Endothelial cell of umbilical vein (primary cell): ENCODE measurements around the gene MMP24. TPM values are rescaled to one million over a fixed set of nuclear protein-coding genes. Genes with fewer than 3 reads are reported as not detected.

Source experiments
- BruUV-seq: library from RNA; stranded (reverse); fragments of 400-500 nt; replicated peaks from 2 replicates; lab custom pipeline; 2021; lab: Mats Ljungman, UMichigan
- CTCF ChIA-PET: fragments of 300-600, 350-600 bp; sonication (Branson Sonifier 250); formaldehyde crosslinking; loops from one replicate; lab custom pipeline; 2021; ENCODE audit warnings: antibody characterized with exemption, inconsistent platforms; lab: Charles Lee
- POLR2A ChIA-PET: fragments of 300-600, 350-600 bp; sonication (Branson Sonifier 250); formaldehyde crosslinking; loops from one replicate; lab custom pipeline; 2021; ENCODE audit warnings: antibody characterized with exemption, inconsistent platforms; lab: Charles Lee
- DNase-seq: peaks from one replicate; pipeline ENCODE4 v3.0.0-alpha.2; 2011; ENCODE audit warnings: low read depth, low spot score
- FAIRE-seq: peaks from 2 replicates; lab custom pipeline; 2011; peaks lifted over from hg19 to GRCh38; lab: Jason Lieb, UNC
- H2AFZ ChIP-seq: 2 replicates; pipeline ENCODE4 v1.6.0; 2012; ENCODE audit warnings: low read depth, low read length, control low read depth, inconsistent platforms
- H3K27ac ChIP-seq: 2 replicates; pipeline ENCODE4 v1.5.1; 2011; ENCODE audit warnings: low read depth, mild to moderate bottlenecking, control low read depth, low read length, moderate library complexity; ENCODE audit not compliant: insufficient read depth
- H3K27me3 ChIP-seq, 2 experiments: 2 replicates each; pipeline versions ENCODE4 v1.6.0 to v1.6.1; 2011; ENCODE audit warnings: low read length in 2 of 2, mixed read lengths in 1 of 2; ENCODE audit not compliant: control insufficient read depth in 2 of 2, insufficient read depth in 2 of 2
- H3K36me3 ChIP-seq, 2 experiments: 2 replicates in 1 of 2; 3 replicates in 1 of 2; pipeline ENCODE4 v1.5.1; 2011; ENCODE audit warnings: low read length in 2 of 2, mild to moderate bottlenecking in 1 of 2, moderate library complexity in 1 of 2; ENCODE audit not compliant: control insufficient read depth in 2 of 2, insufficient read depth in 2 of 2; ENCODE audit errors: extremely low read depth in 1 of 2
- H3K4me1 ChIP-seq: 3 replicates; pipeline ENCODE4 v1.5.1; 2011; ENCODE audit warnings: mild to moderate bottlenecking, low read length; ENCODE audit not compliant: control insufficient read depth, insufficient read depth; ENCODE audit errors: extremely low read depth
- H3K4me2 ChIP-seq: 2 replicates; pipeline ENCODE4 v1.6.1; 2011; ENCODE audit warnings: low read length, control low read depth, mixed read lengths; ENCODE audit not compliant: insufficient read depth
- H3K4me3 ChIP-seq, 3 experiments: fragments of 200-600 bp in 1 of 3; sonication (generic), shearing (Covaris generic) in 1 of 3; replicated peaks in 1 of 3; 2 replicates each; pipeline ENCODE4 v1.5.1; 2011 to 2016; ENCODE audit warnings: control low read depth in 3 of 3, low read length in 3 of 3, mild to moderate bottlenecking in 2 of 3, inconsistent platforms in 1 of 3, low read depth in 1 of 3, moderate library complexity in 1 of 3; ENCODE audit not compliant: insufficient read depth in 1 of 3
- H3K79me2 ChIP-seq: 2 replicates; pipeline ENCODE4 v1.6.0; 2012; ENCODE audit warnings: low read length, inconsistent platforms; ENCODE audit not compliant: control insufficient read depth, insufficient read depth
- H3K9ac ChIP-seq: replicated peaks from 2 replicates; pipeline ENCODE3; 2011; ENCODE audit warnings: low read length, control low read depth; ENCODE audit not compliant: insufficient read depth; ENCODE audit errors: extremely low read depth
- H3K9me1 ChIP-seq: replicated peaks from 3 replicates; pipeline ENCODE4 v1.6.0; 2011; ENCODE audit warnings: mild to moderate bottlenecking, low read length; ENCODE audit not compliant: control insufficient read depth, insufficient read depth; ENCODE audit errors: extremely low read depth
- H3K9me3 ChIP-seq: replicated peaks from 2 replicates; pipeline ENCODE4 v1.5.1; 2012; ENCODE audit warnings: low read length, inconsistent platforms; ENCODE audit not compliant: control insufficient read depth, insufficient read depth
- H4K20me1 ChIP-seq: replicated peaks from 2 replicates; pipeline ENCODE3; 2011; ENCODE audit warnings: mild to moderate bottlenecking, low read length; ENCODE audit not compliant: control insufficient read depth, insufficient read depth; ENCODE audit errors: extremely low read depth
- EZH2 ChIP-seq: IDR thresholded peaks from 2 replicates; pipeline ENCODE4 v1.6.1; 2012; ENCODE audit warnings: borderline replicate concordance, low read depth, mild to moderate bottlenecking, moderate library complexity, low read length, inconsistent platforms; ENCODE audit not compliant: severe bottlenecking
- FOS ChIP-seq: IDR thresholded peaks from 2 replicates; pipeline ENCODE4 v1.6.1; 2011; ENCODE audit warnings: mild to moderate bottlenecking, low read length, moderate library complexity, borderline replicate concordance; ENCODE audit not compliant: insufficient read depth
- GATA2 ChIP-seq: IDR thresholded peaks from 2 replicates; pipeline ENCODE4 v1.7.0; 2011; ENCODE audit warnings: low read depth, mild to moderate bottlenecking, moderate library complexity, mixed read lengths, low read length; ENCODE audit not compliant: insufficient read length, insufficient read depth
- JUN ChIP-seq: IDR thresholded peaks from 2 replicates; pipeline ENCODE4 v1.6.1; 2011; ENCODE audit warnings: borderline replicate concordance, low read depth; ENCODE audit not compliant: insufficient read length, insufficient read depth
- MYC ChIP-seq: IDR thresholded peaks from one replicate; pipeline ENCODE4 v1.6.1; 2011; ENCODE audit warnings: mild to moderate bottlenecking, low read depth, low read length
- POLR2A ChIP-seq: IDR thresholded peaks from 2 replicates; pipeline ENCODE4 v1.6.1; 2012; ENCODE audit warnings: low read depth, mild to moderate bottlenecking, control low read depth, low read length
- POLR2AphosphoS5 ChIP-seq: IDR thresholded peaks from 2 replicates; pipeline ENCODE4 v1.6.1; 2012; ENCODE audit warnings: low read depth, mild to moderate bottlenecking, control low read depth, low read length, moderate library complexity; ENCODE audit not compliant: insufficient read depth
- dilution Hi-C: fragments of 300-500 bp; cut with MboI; formaldehyde crosslinking; loops from one replicate; pipeline ENCODE4 v1.15.0; 2019; ENCODE audit warnings: low sequenced_read_pairs; ENCODE audit not compliant: extremely low pct_ligation_motif_present
- intact Hi-C: fragments of 100-400 bp; cut with micrococcal nuclease; formaldehyde crosslinking; loops from one replicate; pipeline ENCODE4 v1.10.0; 2022
- polyA plus RNA-seq, 4 experiments: library from polyadenylated mRNA; depleted of rRNA in 3 of 4; stranded (reverse) in 3 of 4; unstranded in 1 of 4; fragments of >200 nt; gene quantifications; 2 replicates each; pipeline versions ENCODE4 v1.2.1 to v1.2.3, GENCODE V29; 2011 to 2012; ENCODE audit warnings: missing spikeins in 1 of 4
- total RNA-seq: library from RNA; stranded (reverse); gene quantifications from 2 replicates; pipeline ENCODE4 v1.2.3, GENCODE V29; 2021
- TF ChIP-seq, protein P1 (sequence below): IDR thresholded peaks from 2 replicates; pipeline ENCODE4 v1.6.1; 2011; ENCODE audit not compliant: insufficient read depth, insufficient read length
- TF ChIP-seq, protein P2 (sequence below), 2 donors: IDR thresholded peaks; 1 replicate in 1 of 2; 2 replicates in 1 of 2; pipeline ENCODE4 v1.5.1; 2011; ENCODE audit warnings: low read length in 2 of 2, mild to moderate bottlenecking in 2 of 2, moderate library complexity in 2 of 2, control low read depth in 1 of 2, inconsistent platforms in 1 of 2, low read depth in 1 of 2; ENCODE audit not compliant: insufficient read depth in 1 of 2; ENCODE audit errors: extremely low read depth in 1 of 2

MMP24 gene
- total and polyA plus RNA-seq, 2 donors (not counting 3 experiments of a cell fraction or from before 2014, with no cell fraction given) = 0.27 to 0.54 TPM

DNA sequence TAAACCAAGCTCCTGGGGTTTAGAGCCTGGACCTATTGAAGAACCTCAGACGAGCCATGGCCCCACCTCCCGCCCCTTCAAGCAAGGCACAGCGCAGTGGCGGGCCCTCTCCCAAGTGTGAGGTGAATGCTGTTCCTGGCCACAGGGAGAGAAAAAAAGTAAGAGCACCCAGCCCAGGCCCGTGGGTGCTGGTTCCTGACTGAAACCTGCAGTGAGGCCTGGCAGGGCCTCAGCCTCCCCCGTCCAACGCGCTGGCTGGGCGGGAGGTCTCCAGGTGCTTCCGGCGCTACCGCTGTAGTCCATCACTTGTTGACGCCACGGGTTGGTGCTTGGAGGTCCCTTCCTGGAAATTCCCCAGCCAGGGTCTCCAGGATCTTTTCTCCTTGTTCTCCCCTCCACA lies 71.2 kb downstream of the MMP24 start:
- Histone ChIP-seq H2AFZ (no peak overlapping the region), H3K9me1 (no peaks in the 10 kb centered on the region), H3K9me3 (no peaks in the 10 kb centered on the region), H3K27ac (no peak overlapping the region), H3K79me2 (no peaks in the 10 kb centered on the region), H3K9ac (no peak overlapping the region), H3K4me3 (no peak overlapping the region), H4K20me1 (no peaks in the 10 kb centered on the region), H3K4me1 (peaks cover 13% of the 10 kb centered on the region), H3K36me3 (no peaks in the 10 kb centered on the region), H3K27me3 (peaks cover 0 to 2% of the 10 kb centered on the region in 2 experiments), H3K4me2 (no peak overlapping the region)
- DNase-seq (no peak), FAIRE-seq (no peak)
- dilution Hi-C loops (no loop called here), intact Hi-C loops (no loop called here)
- CTCF ChIA-PET = interaction anchor here (1.0 to 2.4 kb wide), 6 partner anchors 8 to 150 kb away, joined by 4 to 8 read pairs (median 5); partner anchors contain the start of gene EIF6
- POLR2A ChIA-PET = no interaction called here
- TF ChIP-seq POLR2AphosphoS5 = no peak
- TF ChIP-seq FOS = no peak
- TF ChIP-seq, protein P1, sequence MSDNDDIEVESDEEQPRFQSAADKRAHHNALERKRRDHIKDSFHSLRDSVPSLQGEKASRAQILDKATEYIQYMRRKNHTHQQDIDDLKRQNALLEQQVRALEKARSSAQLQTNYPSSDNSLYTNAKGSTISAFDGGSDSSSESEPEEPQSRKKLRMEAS = no peak
- TF ChIP-seq GATA2 = no peak
- no TSS peak for BruUV-seq

DNA sequence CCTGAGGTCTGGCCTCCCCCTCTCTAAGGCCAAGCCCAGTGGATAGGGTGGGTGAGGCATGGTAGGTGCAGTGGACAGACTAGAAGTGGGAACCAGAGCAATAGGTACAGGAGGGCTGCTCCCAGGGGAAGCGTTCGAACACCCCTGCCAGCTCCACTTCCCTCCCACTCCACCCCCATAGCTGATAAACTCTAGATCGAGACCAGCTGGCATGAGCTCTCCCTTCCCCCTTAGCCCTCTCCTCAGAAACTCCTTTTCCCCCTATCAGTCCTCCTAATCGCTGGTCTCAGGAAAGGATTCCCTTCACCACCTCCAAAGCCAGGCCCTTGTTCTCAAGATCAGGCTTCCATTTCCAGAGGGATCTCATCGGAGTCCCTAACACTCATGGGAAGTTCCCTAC lies 71.8 kb downstream of the MMP24 start:
- no peaks in the 10 kb centered on the region for H3K9me1 ChIP-seq
- TF ChIP-seq FOS = no peak
- TF ChIP-seq EZH2 = no peak
- no peak for TF ChIP-seq MYC
- no peak for TF ChIP-seq POLR2AphosphoS5
- TF ChIP-seq, protein P1 = no peak
- no peak for TF ChIP-seq GATA2
- no peak for TF ChIP-seq POLR2A
- no peak for TF ChIP-seq JUN
- TF ChIP-seq, protein P2, sequence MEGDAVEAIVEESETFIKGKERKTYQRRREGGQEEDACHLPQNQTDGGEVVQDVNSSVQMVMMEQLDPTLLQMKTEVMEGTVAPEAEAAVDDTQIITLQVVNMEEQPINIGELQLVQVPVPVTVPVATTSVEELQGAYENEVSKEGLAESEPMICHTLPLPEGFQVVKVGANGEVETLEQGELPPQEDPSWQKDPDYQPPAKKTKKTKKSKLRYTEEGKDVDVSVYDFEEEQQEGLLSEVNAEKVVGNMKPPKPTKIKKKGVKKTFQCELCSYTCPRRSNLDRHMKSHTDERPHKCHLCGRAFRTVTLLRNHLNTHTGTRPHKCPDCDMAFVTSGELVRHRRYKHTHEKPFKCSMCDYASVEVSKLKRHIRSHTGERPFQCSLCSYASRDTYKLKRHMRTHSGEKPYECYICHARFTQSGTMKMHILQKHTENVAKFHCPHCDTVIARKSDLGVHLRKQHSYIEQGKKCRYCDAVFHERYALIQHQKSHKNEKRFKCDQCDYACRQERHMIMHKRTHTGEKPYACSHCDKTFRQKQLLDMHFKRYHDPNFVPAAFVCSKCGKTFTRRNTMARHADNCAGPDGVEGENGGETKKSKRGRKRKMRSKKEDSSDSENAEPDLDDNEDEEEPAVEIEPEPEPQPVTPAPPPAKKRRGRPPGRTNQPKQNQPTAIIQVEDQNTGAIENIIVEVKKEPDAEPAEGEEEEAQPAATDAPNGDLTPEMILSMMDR (IDR thresholded peaks at IDR 0.05; ENCODE audit: extremely low read depth in 1 of 2, insufficient read depth in 1 of 2, low read depth in 1 of 2, low read length in 2 of 2) = no peak
- no peak for FAIRE-seq
- no peaks in the 10 kb centered on the region for H3K79me2 ChIP-seq
- intact Hi-C loops = no loop called here
- peaks cover 17% of the 10 kb centered on the region for H3K4me1 ChIP-seq
- no peak overlapping the region for H3K27ac ChIP-seq
- no peaks in the 10 kb centered on the region for H4K20me1 ChIP-seq
- peaks cover 0 to 2% of the 10 kb centered on the region in 2 experiments for H3K27me3 ChIP-seq
- H3K4me2 ChIP-seq = no peak overlapping the region
- no TSS peak for BruUV-seq
- no peak overlapping the region for H3K9ac ChIP-seq
- dilution Hi-C loops = no loop called here
- no peak for DNase-seq
- H3K36me3 ChIP-seq = no peaks in the 10 kb centered on the region
- ChIA-PET CTCF (interaction anchor here (2.1 to 2.4 kb wide), 2 partner anchors 9 to 153 kb away, joined by 4 to 8 read pairs; no protein-coding TSS in a partner anchor), POLR2A (no interaction called here)
- H2AFZ ChIP-seq = no peak overlapping the region
- no peaks in the 10 kb centered on the region for H3K9me3 ChIP-seq
- no peak overlapping the region for H3K4me3 ChIP-seq
